Stimulated activated CD8-positive, alpha-beta memory T cell treated with anti-CD3 and anti-CD28 coated beads, Interleukin-7, amount 100 ng/mL, for 1 hour (primary cell): ENCODE measurements around the gene ZNF385D.

Experiments used
- DNase-seq, 2 donors: peaks; one replicate each; pipeline ENCODE4 v3.0.0-alpha.2; 2020; ENCODE audit warnings: low read depth in 2 of 2

Gene ZNF385D

DNA sequence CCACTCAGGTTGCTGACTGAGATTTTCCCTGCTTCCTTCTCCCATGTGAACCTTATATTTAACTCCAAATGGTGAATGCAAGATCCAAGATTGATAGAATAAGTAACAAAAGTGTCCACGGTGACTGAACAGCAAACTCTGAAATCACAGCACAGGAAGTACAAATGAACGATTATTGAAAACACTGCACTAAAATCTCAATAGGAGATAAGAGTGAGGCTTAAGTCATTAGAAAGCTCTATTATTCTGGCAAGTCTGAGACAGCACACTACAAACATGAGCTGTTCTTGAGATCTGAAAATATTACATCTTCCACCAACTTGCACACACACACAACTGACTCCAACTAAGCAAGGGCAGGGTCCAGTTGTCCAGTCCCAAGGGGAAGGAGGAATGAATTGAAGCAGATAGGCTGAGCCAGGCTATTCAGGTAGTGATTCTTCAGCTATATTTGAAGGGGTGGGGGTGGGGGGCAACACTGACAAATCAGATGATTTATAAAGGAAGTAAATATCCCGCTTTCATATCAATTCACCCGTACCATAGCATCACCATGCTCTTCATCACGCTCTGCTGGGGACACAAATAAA lies 2.9 kb downstream of the ZNF385D start:
- no peak for DNase-seq

DNA sequence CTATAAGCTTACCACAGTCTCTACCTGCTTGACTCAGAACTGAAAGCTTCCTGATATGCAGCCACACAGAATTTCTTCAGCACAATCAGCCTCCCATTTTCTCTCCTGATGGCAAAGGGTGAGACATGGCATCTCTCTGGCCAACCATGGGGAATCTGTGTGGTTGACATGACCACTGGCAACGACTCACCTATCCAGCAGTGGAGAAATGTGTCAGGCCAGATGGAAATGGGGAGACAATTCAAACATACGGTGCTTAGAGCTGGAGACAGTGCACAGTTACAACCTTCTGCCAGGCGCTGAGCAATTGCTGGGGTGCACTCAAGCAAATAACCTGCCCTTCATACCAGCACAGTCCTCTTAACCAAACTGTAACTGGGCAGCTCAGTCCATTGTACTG lies 3.6 kb downstream of the ZNF385D start:
- DNase-seq: no peak

DNA sequence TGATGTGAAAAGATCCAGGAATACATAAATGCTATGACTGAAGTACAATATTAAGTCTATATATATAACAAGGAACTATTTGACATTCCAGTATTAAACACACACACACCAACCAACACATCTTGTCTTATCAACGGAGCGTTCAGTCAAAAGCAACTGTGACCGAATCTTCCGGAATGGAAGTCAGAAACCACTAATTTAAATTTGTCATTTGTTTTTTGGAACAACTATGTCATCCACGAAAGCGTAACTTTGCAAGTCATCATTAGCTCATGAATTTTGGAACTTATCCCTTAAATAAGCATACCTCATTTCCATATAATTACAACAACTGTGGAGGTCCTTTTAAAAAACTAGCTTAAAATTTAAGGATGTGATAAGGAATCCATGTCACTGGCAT lies 5.0 kb downstream of the ZNF385D start:
- no peak for DNase-seq

DNA sequence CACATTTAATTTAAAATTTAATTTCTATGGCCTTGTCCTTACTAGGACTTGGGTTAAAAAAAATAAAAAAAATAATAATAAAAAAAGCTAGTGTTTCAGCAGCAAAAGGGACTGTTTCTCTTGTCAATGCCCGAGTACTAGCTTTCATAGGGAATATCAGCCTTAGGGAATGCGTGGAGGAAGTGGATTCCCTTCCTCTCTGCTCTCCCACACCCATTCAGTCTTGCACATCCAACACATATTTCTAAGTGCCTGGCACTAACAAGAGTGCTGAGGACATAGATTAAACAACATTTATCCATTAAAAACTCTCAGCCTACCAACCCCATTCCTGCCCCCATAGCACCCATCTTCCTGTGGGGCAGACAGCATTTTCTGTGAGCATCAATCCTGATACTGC lies 6.2 kb downstream of the ZNF385D start:
- no peak for DNase-seq

DNA sequence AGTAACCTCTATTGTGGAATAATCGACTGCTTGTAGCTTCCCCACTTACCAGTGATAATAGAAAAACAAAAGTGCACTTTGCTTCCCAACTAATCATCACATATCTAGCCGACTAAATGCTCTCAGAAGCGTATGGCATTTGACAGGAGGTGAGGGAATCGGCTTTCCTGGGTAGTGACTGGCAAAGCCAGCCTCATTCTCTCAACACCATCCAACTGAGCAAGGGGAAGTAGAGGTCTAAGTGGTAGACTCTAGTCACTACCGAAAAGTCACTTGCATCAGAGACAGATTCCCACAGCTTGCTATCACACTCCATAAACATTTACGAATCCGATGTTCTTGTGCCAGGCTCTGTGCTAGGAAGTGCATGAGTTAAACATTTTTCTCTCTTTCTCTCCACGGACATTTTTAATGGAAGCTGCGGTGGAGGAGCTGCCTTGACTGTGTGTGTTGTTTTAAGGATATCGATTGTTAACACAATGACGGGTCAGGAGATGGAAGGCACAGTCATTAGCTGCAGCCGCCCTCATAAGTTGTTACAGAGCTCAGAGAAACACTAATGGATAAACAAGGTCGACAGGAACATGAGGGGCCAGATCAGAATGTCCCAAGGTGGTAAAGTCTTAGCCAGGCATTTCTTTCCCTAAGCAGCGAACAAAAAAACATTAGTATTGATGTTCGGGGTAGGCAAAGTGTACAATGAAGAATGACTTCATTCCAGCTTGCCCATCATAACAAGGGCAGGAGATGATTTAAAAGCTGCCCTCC lies 11.9 kb downstream of the ZNF385D start:
- no peak for DNase-seq

DNA sequence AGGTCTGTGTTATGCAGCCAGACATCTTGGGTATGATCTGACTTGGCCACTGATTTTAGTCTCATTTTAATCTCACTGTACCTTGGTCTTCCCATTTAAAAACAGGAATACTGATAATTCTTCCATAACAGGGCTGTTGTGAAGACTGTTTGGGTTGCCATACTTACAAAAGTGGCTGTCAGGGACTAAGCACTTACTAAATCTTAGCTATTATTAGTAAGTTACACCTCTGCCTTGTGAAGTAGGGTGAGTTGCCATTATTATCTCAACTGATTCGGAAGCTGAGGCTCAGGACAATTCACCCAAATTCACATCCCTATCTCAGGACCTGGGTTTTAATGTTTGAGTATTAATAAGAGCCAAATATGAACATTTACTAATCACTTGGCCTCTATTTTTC lies 12.7 kb downstream of the ZNF385D start:
- DNase-seq: no peak

DNA sequence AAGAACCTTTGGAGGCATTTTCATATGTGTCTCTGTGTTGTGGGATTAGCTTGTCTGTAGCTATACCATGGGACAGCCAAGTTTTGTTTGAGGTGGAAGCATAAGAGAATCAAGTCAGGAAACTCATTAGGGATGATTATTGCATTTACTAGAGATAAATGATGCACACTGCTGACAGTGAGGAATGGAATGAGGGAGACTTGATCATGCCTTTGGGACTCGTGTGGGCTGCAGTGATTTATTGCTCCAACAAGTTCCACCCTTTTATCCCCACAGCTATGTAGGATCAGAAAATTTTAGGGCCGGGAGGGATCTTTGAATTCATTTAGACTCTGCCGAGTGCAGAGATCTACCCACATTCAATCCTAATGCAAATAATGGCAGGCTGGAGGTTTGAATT lies 16.3 kb downstream of the ZNF385D start:
- DNase-seq: no peak

DNA sequence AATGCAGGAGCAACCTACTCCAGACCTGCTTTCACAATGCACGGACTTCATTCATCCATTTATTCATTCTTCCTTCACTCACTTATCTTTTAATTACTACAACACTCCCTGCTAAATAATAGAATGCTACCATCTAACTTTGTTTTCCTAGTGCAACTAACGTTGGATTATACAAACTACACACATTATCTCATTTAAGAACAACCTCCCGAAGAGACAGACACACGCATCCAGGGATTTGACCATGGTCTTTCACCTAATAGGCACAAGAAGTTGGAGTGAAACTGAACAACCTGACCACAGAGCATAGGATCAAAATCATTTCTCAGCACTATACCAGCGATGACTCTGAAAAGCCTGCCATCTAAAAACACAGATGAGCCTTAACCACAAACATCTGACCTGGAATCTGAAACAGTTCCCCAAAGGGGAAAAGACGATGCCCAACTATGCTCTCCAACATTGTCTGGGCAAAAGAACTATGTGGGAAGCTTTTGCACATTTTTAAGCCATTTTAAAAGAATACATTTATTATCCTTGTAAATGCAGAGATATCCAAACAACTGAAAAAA lies 21.0 kb downstream of the ZNF385D start:
- DNase-seq: no peak

DNA sequence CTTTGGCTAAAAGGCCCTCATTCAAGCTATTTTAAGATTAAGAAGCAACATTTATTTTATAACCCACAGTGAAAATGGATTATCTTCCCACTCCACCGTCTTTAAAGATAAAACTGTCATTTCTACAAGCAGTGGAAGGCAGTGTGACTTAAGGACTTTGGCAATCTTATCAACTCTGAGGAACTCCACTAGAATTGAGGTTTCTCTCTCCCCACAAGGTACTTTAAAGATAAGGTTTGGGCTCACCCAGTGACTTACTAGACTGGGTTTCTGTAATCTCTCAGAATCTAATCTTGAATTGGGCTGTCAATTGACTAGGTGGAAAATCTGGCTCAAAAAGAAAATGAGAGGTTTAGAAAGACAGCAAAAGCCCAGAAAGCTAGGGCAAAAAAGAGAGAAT lies 21.7 kb downstream of the ZNF385D start:
- no peak for DNase-seq

DNA sequence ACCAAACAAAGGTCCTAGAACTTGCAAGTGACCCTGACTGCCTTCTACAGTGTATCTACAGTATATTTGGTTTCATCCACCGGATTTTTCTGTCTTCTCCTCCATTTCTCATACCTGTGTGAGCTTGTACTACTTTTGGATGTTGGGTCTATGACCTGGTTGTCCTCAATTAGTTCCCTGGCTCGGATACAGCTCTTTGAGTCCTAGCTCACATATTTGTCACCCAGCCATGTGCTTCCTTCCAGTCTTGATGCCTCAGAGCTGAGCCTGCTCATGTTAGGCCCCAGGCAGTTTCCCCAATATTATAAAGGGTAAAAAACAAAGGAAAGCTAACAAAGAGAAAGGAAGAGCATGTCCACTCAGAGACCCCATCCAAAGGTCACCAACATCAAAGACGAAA lies 28.2 kb downstream of the ZNF385D start:
- no peak for DNase-seq

DNA sequence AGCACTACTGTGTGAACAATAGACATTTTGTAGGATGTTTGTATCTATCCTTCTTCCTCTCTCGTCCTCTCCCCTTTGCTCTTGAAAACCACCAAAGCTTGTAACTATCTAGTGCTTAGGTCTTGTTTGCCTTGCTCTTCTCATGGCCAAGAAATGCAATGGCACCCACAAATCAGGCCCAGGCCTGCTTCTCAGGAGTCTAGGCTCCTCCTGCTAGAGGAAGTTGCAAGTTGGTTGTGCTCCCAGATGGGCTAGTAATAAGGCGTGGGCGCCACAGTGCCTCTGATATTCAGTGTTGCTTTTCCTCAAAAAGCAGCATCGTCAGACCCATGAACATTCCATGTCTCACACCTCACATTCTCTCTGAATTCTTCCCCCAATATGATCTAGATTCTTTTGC lies 28.7 kb downstream of the ZNF385D start:
- DNase-seq: no peak

DNA sequence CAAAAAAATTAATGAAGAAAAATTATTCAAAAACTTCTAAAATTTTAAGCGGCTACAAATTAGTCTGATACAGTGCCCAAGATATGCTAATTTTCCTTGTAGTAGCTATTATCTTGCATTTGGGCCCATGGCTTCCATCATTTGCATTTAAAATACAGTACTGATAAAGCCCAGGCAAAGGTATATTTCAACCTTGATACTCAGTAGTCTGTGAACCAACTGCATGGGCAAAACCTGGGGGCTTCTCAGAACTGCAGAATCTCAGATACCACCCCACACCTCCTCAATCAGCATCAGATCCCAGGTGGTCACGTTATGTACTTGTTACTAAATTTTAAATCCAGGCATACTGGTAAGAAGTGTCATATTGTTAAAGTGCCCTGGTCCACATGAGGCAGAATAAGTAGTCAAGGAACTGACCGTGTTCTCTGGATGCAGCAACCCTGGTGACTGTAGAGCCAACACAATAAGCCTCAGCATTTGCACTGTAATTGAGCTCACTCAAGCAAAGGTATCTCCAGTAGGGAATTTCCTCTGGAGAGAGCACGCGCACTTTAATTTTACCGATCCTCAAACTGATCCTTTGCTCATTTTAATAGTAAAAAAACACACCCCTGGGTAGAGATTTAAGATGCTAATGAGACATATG lies 31.9 kb downstream of the ZNF385D start:
- no peak for DNase-seq

DNA sequence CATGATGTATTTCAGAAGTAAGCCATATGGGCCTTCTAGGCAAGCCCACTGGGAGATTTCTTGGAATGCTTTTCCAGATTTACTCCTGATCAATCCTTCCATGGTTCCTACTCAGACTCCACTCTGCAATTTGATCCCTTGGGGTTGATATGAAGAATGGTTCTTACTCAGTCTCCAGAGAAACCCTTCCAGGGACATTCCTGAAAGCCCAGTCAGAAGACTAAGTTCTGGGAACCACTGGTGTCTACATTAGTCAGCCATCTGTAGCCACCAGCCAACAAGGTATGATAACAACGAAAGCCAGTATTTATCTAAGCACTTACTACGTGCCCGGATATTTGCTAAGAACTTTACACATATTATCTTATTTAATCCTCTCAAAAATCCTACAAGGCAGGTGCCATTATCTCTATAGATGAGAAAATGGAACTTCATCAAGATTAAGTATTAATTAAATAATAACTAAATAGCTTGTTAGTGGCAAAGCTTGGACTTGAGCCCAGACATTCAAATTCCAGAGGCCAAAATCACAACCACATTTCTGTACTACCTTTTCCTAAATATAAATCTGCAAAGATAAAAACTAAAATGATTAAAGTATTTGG lies 32.7 kb downstream of the ZNF385D start:
- no peak for DNase-seq

DNA sequence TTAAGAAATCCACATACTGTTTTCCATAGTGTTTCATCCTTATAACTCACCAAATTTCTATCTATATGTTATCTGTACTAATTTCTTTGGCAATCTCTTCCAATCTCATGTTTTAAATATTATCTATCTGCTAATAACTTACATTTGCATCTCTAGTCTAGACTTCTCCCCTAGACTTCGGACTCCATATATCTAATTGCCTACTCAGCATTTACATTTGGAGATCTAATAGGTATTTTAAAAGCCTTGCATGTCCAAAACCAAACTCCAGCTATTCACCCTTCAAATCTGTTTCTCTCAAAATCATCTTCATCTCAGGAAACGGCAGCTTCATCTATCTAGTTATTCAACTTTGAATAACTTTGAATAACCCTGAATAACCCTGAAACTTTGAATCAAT lies 35.3 kb downstream of the ZNF385D start:
- no peak for DNase-seq

DNA sequence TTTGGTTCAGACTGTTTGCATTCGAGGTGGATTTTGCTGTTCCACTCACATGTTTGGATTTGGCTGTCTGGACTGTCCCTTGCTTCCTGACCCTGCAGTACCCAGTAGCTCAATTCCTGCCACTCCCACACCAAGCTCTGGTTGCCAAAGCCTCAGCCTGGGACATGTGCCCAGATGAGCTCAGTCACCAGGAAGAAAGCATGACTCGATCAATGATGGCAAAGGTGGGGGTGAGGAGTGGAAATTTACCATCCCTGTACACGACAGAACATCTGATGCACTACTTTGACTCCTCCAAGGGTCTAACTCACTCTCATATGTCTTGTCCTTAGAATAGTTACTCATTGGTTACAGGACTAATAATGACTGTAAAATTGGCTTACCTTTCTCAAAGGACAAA lies 45.2 kb downstream of the ZNF385D start:
- no peak for DNase-seq

DNA sequence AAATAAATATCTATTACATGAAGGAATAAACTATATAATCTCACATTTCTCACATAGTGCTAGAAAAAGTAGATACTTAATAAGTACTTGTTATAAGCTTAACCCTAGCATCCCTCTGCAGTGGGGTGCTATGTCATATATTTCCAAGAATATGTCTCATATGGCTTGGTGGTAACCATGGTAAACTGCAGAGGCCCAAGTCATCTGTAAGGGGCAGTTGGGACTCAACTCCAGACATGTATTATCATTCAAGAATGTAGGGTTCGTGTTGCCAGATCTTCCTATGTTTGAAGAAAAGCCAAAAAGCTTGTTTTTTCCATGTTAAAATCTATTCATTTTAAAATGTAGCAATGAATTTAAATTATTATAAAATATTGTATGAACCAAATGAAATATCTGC lies 46.2 kb downstream of the ZNF385D start:
- DNase-seq: no peak

DNA sequence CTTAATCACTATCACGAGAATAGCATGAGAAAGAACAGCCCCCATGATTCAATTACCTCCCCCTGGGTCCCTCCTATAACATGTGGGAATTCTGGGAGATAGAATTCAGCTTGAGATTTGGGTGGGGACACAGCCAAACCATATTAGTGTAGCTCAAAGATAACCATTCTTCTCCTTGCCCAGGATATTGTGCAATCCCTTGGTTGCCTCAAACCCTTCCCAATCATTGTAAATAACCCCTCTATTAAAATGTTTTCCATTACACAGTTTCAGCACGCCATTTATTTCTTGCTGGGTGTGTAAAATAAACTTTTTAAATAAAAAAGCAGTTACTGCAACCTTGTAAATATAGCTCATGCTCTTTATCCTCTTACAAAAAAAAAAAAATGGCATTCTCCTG lies 47.7 kb downstream of the ZNF385D start:
- no peak for DNase-seq

DNA sequence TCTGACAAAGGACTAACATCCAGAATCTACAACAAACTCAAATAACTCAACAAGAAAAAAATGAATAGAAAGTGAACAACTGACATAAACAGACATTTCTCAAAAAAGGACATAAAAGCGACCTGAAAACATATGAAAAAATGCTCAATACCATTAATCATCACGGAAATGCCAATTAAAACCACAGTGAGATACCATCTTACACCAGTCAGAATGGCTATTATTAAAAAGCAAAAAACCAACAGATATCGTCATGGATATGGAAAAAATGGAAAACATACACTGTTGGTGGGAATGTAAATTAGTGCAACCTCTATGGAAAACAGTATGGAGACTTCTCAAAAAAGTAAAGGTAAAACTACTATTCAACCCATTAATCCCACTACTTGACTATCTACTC lies 53.3 kb downstream of the ZNF385D start:
- no peak for DNase-seq

DNA sequence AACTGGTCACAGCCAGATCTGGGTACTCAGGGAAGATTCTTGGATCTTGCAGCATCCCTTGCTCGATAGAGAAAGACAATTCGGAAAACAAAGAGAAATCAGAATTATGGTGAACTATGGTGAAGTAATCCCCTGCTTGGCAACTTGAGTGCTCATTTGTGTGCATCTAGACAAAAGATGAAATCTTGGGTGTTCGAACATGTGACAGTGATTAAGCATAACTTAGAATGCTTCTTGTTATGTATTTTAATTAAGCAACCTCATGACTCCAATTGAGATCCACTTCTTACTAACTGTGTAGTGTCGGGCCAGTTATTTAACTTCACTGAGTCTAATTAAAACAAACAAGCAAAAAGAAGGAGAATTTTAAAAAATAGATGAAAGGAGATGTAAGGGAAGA lies 56.5 kb downstream of the ZNF385D start:
- DNase-seq: no peak

DNA sequence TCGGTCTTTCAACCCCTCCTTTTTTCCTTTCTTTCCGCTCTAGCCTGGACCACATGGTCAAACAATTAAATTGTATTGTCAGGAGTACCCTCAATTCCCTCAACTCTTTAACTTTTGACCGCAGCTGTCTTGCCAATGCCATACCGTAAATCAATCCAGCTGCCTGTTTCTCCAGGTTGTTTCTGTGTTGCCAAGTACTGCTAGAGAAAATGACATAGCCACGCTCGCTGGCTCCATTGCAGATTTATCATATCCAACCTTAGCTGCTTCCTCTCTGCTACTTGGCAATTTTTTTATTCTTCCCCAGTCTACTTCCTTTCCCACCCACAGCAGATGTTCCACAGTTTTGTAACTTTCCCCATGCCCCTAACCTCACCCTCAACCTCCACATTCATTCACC lies 60.0 kb downstream of the ZNF385D start:
- no peak for DNase-seq

DNA sequence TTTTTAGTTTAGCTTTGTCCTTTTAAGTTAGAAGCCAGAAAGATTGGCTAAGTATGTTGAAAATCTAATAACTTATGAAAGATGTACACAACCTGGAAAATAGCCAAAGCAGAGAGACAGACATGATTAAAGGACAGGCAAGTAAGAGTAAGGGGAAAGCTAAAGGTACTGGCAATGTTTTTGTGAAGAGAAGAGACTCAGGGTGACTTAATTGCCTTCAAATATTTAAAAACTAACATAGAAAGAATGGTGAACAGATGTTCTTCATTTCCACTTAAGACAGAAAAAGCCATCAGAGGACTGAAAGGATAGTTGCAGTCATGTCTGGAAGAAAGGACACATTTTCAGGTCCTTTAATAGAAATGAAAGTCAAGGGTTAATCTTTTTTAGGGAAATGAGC lies 68.8 kb downstream of the ZNF385D start:
- DNase-seq: no peak

DNA sequence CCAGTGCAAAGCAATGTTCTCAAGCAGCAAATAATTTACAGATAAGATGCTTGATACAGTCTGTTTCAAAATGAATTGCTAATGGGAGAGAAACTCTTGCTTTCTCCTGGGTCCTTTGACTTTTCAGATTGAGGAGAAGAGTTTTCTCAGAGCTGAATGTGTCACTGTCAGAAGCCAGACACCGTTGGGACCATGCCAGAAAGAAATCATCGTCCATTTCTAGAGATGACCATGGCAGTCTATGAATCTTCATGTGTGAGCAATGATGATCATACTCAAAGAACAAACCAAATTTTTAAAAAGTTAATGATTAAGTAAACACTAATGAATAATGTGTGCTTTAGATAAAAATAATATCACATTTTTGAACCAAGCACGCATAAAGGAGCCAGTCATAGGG lies 77.6 kb downstream of the ZNF385D start:
- DNase-seq: no peak

DNA sequence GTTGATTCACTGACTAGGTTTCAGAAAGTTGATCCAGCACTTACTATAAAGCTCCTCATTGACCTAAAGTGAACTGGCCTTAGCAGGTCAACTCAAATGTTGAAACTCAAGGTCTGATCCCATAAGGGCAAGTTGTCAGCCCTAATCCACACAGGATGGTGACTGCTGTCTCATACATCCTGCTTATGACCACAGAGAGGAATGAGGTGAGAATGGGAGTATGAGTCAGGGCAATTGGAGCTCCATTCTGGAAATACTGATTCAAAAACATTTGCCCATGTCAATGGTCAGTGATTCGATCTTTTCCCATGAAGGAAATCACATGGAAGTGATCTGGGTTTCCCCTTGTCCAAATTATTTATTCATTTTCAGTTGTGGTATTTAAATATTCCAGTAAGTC lies 78.7 kb downstream of the ZNF385D start:
- no peak for DNase-seq
